22Rv1 (cell line): Measurements from ENCODE around the gene NCKAP5.

Experiments
- ZFX ChIP-seq: fragments of 450-650 bp; IDR thresholded peaks from 2 replicates; pipeline ENCODE4 v1.6.1; 2017; ENCODE audit warnings: antibody characterized with exemption, borderline replicate concordance
- TF ChIP-seq, protein P1 (sequence below): fragments of 450-650 bp; IDR thresholded peaks from 2 replicates; pipeline ENCODE4 v1.5.1; 2017; ENCODE audit warnings: mild to moderate bottlenecking

DNA sequence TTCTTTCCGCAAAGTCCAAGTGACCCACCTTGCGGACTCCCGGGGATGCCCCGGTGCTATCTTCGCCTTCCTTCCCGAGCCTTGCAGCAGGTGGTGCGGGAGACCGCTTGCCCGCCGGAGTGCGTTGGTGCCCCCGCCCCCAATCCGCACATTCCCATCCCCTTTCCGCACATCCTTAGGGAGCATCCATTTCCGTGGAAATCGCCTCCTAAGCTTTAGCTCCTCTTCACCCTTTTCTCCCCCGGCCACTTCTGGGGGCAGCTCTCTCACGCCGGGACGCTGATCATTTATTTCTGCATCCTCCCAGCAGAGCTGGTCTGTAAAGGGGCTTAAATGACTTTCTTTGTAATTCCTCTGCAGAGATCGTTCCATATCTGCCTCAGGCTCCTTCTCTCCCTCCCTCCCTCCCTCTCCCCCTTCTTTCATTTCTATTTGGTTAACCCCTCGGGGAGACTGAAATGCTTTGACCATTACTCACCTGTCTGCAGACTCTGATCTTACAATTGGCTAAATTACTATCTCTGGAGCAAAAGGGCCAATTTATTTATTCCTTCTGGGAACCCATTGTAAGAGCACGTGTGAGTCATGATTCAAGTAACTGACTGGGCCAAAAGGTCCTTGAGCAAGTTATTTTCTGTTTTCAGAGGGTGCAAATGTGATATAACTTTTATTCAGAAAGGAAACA is 897.0 kb downstream of the NCKAP5 start:
- TF ChIP-seq, protein P1, sequence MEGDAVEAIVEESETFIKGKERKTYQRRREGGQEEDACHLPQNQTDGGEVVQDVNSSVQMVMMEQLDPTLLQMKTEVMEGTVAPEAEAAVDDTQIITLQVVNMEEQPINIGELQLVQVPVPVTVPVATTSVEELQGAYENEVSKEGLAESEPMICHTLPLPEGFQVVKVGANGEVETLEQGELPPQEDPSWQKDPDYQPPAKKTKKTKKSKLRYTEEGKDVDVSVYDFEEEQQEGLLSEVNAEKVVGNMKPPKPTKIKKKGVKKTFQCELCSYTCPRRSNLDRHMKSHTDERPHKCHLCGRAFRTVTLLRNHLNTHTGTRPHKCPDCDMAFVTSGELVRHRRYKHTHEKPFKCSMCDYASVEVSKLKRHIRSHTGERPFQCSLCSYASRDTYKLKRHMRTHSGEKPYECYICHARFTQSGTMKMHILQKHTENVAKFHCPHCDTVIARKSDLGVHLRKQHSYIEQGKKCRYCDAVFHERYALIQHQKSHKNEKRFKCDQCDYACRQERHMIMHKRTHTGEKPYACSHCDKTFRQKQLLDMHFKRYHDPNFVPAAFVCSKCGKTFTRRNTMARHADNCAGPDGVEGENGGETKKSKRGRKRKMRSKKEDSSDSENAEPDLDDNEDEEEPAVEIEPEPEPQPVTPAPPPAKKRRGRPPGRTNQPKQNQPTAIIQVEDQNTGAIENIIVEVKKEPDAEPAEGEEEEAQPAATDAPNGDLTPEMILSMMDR = no peak
- no peak for TF ChIP-seq ZFX
